ENCODE data around the gene CISD1.
"Not testable (repeated sequence)": the region's sequence is repeated elsewhere in the genome, so short reads cannot be mapped to it uniquely, and the experiment has no call there.

The CISD1 gene

GRCh38 chr10:58268946-58269781 lies at the start of gene CISD1:
CISD1 (plus strand) TSS chr10:58269162; CDS start chr10:58269274, 112 bp downstream.
- DNase-seq: peak; percentile 94

DNA sequence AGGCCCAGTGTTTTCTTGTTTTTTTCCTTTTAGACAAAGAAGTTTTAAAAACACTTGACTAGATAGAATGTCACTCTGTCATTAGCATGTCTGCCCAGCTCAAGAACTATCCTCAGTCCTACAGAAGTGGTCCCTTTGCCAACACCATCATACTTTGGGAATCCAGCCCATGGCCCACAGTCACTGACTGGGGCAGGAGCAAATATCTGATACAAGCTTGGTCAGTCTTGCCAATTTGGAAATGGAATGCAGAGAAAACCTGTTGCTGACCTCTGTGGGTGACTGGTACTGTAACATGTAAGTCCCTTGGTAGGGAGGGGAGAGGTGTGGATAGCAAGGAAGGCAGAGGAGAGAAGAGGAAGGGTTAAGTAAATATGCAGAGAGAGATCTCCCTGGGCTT lies 49.1 kb upstream of the CISD1 start:
- no peak for DNase-seq

DNA sequence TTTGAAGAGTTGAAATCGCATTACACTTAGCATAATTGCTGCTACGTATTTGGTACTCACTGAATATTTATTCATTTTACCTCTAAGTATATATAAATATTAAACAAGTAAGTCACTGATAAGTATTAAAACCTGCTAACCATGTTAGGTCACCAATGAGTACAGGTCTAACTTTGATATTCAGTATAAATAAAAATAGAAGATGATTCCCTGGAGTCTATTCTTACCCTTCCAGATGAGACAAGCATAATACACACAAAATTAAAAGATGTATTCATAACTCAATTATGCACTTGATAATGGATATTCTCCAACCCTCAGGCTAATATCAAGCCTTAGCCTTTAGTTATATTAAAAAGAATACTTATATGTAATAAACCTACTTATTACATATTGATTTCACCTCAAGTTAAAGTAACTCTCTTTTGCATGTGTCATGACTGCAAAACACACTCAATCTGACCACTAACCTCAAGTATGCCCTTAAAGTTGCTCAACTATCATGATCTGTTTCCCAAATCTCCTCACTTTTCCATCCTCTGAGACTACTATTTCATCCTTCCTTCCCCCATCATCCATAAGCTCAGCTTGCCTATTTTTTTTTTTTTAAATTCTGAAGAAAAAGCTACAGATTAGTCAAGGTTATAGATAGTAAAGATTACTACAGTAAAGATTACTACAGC lies 48.1 kb upstream of the CISD1 start:
- no peak for DNase-seq

DNA sequence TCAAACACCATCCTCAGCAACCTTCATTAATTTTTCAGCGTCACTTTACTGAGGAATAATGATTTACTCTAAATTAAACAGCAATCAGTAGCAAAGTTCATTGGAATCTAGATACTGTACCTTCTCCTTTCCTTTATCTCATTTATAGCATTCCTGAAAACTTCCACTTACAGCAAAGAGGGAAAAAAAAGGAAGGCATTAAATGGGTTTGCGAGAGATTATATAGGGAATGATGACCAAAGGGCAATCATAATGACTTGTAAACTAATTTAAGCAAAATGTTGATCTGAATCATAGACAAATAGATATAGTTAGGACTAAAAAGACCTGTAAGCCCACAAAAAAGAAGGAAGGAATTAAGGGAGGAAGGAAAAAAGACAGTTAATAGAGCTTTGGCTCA lies 43.3 kb upstream of the CISD1 start:
- DNase-seq: no peak

DNA sequence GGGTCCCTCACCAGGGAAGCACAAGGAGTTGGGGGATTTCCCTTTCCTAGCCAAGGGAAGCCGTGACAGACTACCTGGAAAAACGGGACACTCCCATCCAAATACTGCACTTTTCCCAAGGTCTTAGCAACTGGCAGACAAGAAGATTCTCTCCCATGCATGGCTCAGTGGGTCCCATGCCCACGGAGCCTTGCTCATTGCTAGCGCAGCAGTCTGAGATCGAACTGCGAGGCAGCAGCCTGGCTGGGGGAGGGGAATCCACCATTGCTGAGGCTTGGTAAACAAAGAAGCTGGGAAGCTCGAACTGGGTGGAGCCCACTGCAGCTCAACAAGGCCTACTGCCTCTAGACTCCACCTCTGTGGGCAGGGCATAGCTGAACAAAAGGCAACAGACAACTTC lies 39.1 kb upstream of the CISD1 start:
- not testable (repeated sequence) for DNase-seq

GRCh38 chr10:58237014-58237834 lies 31.7 kb upstream of the CISD1 start:
- DNase-seq: no peak

DNA sequence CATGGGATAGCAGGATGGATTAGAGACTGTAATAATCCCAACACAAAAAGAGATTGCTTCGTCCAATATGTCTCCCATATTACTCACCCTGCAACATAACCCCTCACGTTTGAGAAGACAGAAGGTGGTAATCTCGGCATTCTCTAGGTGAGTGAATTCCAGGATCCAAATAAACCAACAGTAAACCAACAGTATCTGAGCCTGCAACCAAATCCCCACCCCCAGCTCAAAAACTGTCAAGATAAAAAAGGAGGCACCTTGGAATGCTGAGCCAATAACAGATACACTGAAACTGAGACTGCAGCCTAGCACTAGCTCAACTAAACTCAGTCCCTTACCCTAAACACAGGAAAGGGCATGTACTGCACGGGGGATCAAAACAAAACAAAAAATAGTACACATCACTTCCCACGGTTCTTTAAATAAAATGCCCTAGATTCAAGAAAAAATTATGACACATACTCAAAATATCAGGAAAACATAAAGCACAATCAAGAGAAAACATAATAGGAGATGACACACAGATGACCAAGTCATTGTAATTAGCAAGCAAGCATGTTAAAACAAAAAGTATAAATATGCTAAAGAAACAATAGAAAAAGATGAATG lies 29.3 kb upstream of the CISD1 start:
- no peak for DNase-seq

- no peak for DNase-seq
Measured at GRCh38 chr10:58240531-58240930, 28.4 kb upstream of the CISD1 start.

DNA sequence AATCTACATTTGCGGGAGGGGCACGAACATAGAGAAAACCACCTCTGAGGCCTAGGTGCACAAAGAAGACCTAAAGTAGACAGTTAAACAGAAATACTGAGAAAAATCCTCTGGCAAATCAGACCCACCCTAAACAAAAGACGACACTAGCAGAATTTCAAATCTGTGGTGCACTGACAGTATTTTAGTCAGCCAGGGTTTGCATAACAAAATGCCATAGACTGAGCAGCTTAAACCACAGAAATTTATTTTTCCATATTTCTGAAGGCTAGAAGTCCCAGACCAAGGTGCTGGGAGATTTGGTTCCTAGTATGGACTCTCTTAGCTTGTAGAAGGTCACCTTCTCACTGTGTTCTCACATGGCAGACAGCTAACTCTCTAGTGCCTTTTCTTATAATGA lies 27.6 kb upstream of the CISD1 start:
- DNase-seq: no peak

DNA sequence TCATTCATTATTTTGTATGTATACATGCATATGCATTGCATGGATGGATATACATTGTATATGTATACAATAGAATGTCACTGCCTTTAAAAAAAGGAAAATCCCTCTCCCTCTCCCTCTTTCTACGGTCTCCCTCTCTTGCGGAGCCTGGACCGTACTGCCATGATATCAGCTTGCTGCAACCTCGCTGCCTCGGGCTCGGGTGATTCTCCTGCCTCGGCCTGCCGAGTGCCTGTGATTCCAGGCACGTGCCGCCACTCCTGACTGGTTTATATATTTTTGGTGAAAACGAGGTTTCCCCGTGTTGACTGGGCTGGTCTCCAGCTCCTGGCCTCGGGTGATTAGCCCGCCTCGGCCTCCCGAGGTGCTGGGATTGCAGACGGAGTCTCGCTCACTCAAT lies 25.7 kb upstream of the CISD1 start:
- no peak for DNase-seq

DNA sequence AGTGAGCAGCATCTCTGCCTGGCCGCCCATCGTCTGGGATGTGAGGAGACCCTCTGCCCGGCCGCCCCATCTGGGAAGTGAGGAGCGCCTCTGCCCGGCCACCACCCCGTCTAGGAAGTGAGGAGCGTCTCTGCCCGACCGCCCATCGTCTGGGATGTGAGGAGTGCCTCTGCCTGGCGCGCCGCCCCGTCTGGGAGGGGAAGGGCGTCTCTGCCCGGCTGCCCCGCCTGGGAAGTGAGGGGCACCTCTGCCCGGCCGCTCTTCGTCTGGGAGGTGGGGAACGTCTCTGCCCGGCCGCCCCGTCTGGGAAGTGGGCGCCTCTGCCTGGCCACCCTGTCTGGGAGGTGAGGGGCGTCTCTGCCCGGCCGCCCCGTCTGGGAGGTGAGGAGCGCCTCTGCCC lies 25.2 kb upstream of the CISD1 start:
- DNase-seq: not testable (repeated sequence)

DNA sequence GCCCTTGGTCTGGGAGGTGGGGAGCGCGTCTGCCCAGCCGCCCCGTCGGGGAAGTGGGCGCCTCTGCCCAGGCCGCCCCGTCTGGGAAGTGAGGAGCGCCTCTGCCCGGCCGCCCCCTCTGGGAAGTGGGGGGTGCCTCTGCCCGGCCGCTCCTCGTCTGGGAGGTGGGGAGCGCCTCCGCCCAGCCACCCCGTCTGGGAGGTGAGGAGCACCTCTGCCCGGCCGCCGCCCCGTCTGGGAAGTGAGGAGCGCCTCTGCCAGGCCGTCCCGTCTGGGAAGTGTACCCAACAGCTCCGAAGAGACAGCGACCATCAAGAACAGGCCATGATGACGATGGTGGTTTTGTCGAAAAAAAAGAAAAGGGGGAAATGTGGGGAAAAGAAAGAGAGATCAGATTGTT lies 24.7 kb upstream of the CISD1 start:
- DNase-seq: not testable (repeated sequence)

DNA sequence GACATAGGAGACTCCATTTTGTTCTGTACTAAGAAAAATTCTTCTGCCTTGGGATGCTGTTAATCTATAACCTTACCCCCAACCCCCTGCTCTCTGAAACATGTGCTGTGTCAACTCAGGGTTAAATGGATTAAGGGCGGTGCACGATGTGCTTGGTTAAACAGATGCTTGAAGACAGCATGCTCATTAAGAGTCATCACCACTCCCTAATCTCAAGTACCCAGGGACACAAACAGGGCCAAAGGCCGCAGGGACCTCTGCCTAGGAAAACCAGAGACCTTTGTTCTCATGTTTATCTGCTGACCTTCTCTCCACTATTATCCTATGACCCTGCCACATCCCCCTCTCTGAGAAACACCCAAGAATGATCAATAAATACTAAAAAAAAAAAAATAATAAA lies 24.3 kb upstream of the CISD1 start:
- not testable (repeated sequence) for DNase-seq

- DNase-seq: no peak
Measured at GRCh38 chr10:58253184-58253583, 15.8 kb upstream of the CISD1 start.

- no peak for DNase-seq
Measured at GRCh38 chr10:58254644-58255043, 14.3 kb upstream of the CISD1 start.

DNA sequence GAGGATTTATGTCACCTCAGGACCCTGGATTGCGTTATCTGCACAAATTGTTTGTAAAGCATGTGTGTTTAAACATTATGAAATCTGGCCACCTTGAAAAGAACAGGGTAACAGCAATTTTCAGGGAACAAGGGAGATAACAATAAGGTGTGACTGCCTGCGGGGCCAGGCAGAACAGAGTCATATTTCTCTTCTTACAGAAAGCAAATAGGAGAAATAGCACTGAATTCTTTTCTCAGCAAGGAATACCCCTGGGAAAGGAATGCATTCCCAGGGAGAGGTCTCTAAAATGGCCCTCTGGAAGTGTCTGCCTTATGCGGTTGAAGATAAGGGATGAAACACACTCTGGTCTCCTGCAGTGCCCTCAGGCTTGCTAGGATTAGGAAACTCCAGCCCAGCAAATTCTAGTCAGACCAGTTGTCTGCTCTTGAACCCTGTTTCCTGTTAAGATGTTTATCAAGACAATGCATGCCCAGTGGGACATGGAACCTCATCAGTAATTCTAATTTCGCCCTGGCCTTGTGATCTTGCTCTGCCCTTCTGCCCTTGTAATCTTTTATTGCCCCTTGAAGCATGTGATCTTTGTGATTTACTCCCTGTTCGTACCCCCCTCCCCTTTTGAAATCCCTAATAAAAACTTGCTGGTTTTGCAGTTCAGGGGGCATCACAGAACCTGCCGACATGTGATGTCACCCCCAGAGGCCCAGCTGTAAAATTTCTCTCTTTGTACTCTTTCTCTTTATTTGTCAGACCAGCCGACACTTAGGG lies 12.8 kb upstream of the CISD1 start:
- not testable (repeated sequence) for DNase-seq

GRCh38 chr10:58258977-58259692 lies 9.8 kb upstream of the CISD1 start:
- DNase-seq: no peak

DNA sequence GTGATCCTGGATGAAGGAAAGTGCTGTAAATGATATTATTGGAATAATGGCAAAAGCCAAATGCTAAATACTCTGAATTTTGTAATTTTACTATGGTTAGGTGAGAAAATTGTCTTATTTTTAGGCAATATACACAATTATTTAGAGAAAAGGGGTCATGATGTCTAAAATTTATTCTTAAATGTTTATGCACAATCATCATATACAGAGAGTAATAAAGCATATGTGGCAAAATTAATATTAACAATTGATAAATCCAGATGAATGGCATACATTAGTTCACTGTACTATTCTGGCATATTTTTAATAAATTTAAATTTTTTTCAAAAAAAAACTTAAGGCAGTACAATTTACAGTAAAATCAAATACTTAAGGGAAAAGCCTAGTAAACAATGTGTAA lies 8.6 kb upstream of the CISD1 start:
- no peak for DNase-seq

DNA sequence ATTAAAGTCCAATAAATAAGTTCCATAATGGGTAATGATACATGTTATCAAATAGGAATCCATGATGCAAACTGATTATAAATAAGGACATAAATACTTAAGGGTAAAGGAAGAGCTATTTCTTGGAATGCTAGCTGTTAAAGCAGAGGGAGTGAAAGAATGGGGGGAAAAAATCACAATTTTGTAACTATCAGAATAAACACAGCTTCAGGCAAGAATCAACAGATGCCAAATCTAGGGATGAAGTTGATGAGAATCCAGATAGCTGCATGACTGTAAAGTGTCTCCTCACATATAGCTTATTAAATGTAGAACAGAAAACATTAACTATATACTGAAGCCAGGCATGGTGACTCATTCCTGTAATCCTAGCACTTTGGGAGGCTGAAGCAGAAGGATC lies 6.2 kb upstream of the CISD1 start:
- no peak for DNase-seq

DNA sequence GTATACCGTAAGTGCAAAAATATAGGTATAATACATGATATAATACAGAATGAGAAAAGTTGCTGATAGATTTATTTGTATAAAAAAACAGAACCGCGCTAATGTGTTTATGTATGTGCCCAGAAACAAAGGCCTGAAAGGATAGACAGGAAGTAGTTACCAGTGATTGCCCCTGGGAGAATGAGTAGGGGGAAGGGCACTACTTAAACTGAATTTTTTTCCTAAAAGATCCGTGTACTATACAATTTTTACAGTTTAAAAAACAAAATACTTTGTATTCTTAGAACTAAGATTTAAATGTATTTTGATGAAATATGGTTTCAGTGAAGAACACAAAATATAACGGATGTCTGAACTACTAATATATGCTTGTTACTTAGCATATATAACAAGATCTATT lies 4.2 kb upstream of the CISD1 start:
- DNase-seq: no peak

GRCh38 chr10:58265249-58265648 lies 3.7 kb upstream of the CISD1 start:
- no peak for DNase-seq
